HepG2 (cell line): ENCODE data around the gene CST8. TPM values are rescaled to one million over a fixed set of nuclear protein-coding genes. Genes with fewer than 3 reads are reported as not detected.

Experiments
- ATAC-seq: fragments of 200-7000 bp; cut with Tn5 transposase; 3 replicates; pipeline ENCODE4 v1.9.1; 2020; ENCODE audit warnings: mild to moderate bottlenecking, moderate library complexity
- BruUV-seq: library from RNA; stranded (reverse); fragments of 400-500 nt; replicated peaks from 2 replicates; lab custom pipeline; 2021; lab: Mats Ljungman, UMichigan
- CTCF ChIA-PET: fragments of 300-600 bp; formaldehyde crosslinking; extraction: SDS; loops from one replicate; lab custom pipeline; 2021; ENCODE audit warnings: low total read pairs, inconsistent platforms, low intra/inter-chr PET ratio; lab: Yijun Ruan, JAX
- POLR2A ChIA-PET: fragments of 350-600 bp; sonication (Branson Sonifier 250); formaldehyde crosslinking; loops from one replicate; lab custom pipeline; 2020; ENCODE audit warnings: antibody characterized with exemption, inconsistent platforms; lab: Yijun Ruan, JAX
- DNase-seq: peaks from one replicate; pipeline ENCODE4 v3.0.0-alpha.2; 2015; ENCODE audit warnings: low spot score
- FAIRE-seq: peaks from 3 replicates; lab custom pipeline; 2011; peaks lifted over from hg19 to GRCh38; lab: Jason Lieb, UNC
- H2AFZ ChIP-seq: one replicate; pipeline ENCODE4 v1.6.1; 2011; ENCODE audit warnings: low read length, inconsistent platforms
- H3K27ac ChIP-seq: fragments of 300-600 bp; 3 replicates; pipeline ENCODE4 v1.8.0; 2011; ENCODE audit warnings: mixed run types, mild to moderate bottlenecking, mixed read lengths, low read length, inconsistent platforms; ENCODE audit not compliant: insufficient read depth; ENCODE audit errors: extremely low read length
- H3K27me3 ChIP-seq, 2 experiments: fragments of 200-600 bp in 1 of 2; 2 replicates in 1 of 2; 3 replicates in 1 of 2; pipeline versions ENCODE4 v1.6.0 to v1.8.0; 2011; ENCODE audit warnings: low read length in 2 of 2, mild to moderate bottlenecking in 2 of 2, moderate library complexity in 2 of 2, inconsistent platforms in 1 of 2; ENCODE audit not compliant: insufficient read depth in 2 of 2, control insufficient read depth in 1 of 2
- H3K36me3 ChIP-seq, 2 experiments: fragments of 200-600 bp in 1 of 2; replicated peaks in 1 of 2; 2 replicates in 1 of 2; 3 replicates in 1 of 2; pipeline versions ENCODE4 v1.5.1 to v1.8.0; 2011; ENCODE audit warnings: low read length in 2 of 2, inconsistent platforms in 1 of 2; ENCODE audit not compliant: insufficient read depth in 2 of 2, control insufficient read depth in 1 of 2
- H3K4me1 ChIP-seq: 2 replicates; pipeline ENCODE4 v1.5.1; 2012; ENCODE audit warnings: low read length, inconsistent platforms; ENCODE audit not compliant: insufficient read depth
- H3K4me2 ChIP-seq: 2 replicates; pipeline ENCODE4 v1.6.0; 2011; ENCODE audit warnings: low read depth, low read length, inconsistent platforms
- H3K4me3 ChIP-seq, 3 experiments: fragments of 200-600 bp in 1 of 3; sonication (generic), shearing (Covaris generic) in 1 of 3; replicated peaks in 1 of 3; 2 replicates each; pipeline ENCODE4 v1.5.1; 2011 to 2016; ENCODE audit warnings: low read length in 3 of 3, inconsistent platforms in 2 of 3, low read depth in 2 of 3, mild to moderate bottlenecking in 2 of 3, control low read depth in 1 of 3, mixed read lengths in 1 of 3; ENCODE audit not compliant: insufficient read depth in 1 of 3
- H3K79me2 ChIP-seq: one replicate; pipeline ENCODE4 v1.6.1; 2011; ENCODE audit warnings: low read length, inconsistent platforms; ENCODE audit not compliant: insufficient read depth
- H3K9ac ChIP-seq: 2 replicates; pipeline ENCODE4 v1.6.0; 2011; ENCODE audit warnings: mild to moderate bottlenecking, low read depth, low read length, inconsistent platforms; ENCODE audit not compliant: insufficient read depth
- H3K9me3 ChIP-seq: 2 replicates; pipeline ENCODE4 v1.5.1; 2012; ENCODE audit warnings: mild to moderate bottlenecking, low read length
- H4K20me1 ChIP-seq: 2 replicates; pipeline ENCODE4 v1.6.0; 2011; ENCODE audit warnings: inconsistent platforms, mild to moderate bottlenecking, low read length, moderate library complexity; ENCODE audit not compliant: insufficient read depth
- MAZ ChIP-seq, 2 experiments: sonication (generic) in 1 of 2; formaldehyde crosslinking in 1 of 2; IDR thresholded peaks; 2 replicates each; pipeline versions ENCODE4 v1.5.0 to v1.6.1; 2012 to 2020; ENCODE audit warnings: low read depth in 2 of 2, mild to moderate bottlenecking in 2 of 2, borderline replicate concordance in 1 of 2, improper control_type of control experiment in 1 of 2, low read length in 1 of 2, missing genetic modification reagents in 1 of 2, moderate library complexity in 1 of 2
- WGBS: methylation state at CpG from one replicate; pipeline ENCODE4 v1.1.6; 2017; ENCODE audit warnings: low lambda C conversion rate; 5-methylcytosine and 5-hydroxymethylcytosine counted together
- in situ Hi-C: cut with HindIII; loops from 2 replicates; pipeline ENCODE4 v1.10.0; 2017; ENCODE audit warnings: low pct_unique_long_range_greater_than_20kb; ENCODE audit not compliant: extremely low pct_ligation_motif_present
- intact Hi-C: fragments of 100-400 bp; cut with micrococcal nuclease; formaldehyde crosslinking; loops from one replicate; pipeline ENCODE4 v1.10.0; 2022; ENCODE audit not compliant: unreplicated experiment
- polyA plus RNA-seq, 8 experiments: library from polyadenylated mRNA; depleted of rRNA in 3 of 8; stranded (reverse) in 7 of 8; unstranded in 1 of 8; fragments of >200 nt; fragmentation: Illumina TruSeq in 4 of 8; extraction: Trizol in 4 of 8; gene quantifications; 2 replicates each; pipeline versions ENCODE4 v1.2.1 to v1.2.3, GENCODE V29; 2011 to 2016; ENCODE audit warnings: low read depth in 4 of 8, missing spikeins in 1 of 8, mixed read lengths in 1 of 8; ENCODE audit not compliant: insufficient read depth in 1 of 8
- total RNA-seq, 5 experiments: library from RNA; depleted of rRNA; stranded (reverse); fragments of >200 nt; fragmentation: Illumina TruSeq; extraction: Trizol; gene quantifications; 2 replicates each; pipeline ENCODE4 v1.2.3, GENCODE V29; 2016; ENCODE audit warnings: low read depth in 1 of 5
- TF ChIP-seq, protein P1 (sequence below), 2 experiments: fragments of 450-650 bp in 1 of 2; sonication (generic) in 1 of 2; formaldehyde crosslinking in 1 of 2; IDR thresholded peaks; 2 replicates each; pipeline versions ENCODE4 v1.6.1 to v1.8.0; 2016 to 2022; ENCODE audit warnings: antibody characterized with exemption in 1 of 2, mild to moderate bottlenecking in 1 of 2, missing genetic modification reagents in 1 of 2
- TF ChIP-seq, protein P2 (sequence below): sonication (generic); formaldehyde crosslinking; IDR thresholded peaks from 2 replicates; pipeline ENCODE4 v1.4.0; 2020; ENCODE audit warnings: low read depth, missing genetic modification reagents
- TF ChIP-seq, protein P3 (sequence below): sonication (generic); formaldehyde crosslinking; IDR thresholded peaks from 2 replicates; pipeline ENCODE4 v1.5.1; 2020; ENCODE audit warnings: missing genetic modification reagents, mild to moderate bottlenecking, borderline replicate concordance
- TF ChIP-seq, protein P4 (sequence below): IDR thresholded peaks from 2 replicates; pipeline ENCODE4 v1.6.1; 2016

Gene CST8
- total and polyA plus RNA-seq, 2 of the 13 experiments (the other 11 are each of a cell fraction or from before 2014, with no cell fraction given) = not detected

DNA sequence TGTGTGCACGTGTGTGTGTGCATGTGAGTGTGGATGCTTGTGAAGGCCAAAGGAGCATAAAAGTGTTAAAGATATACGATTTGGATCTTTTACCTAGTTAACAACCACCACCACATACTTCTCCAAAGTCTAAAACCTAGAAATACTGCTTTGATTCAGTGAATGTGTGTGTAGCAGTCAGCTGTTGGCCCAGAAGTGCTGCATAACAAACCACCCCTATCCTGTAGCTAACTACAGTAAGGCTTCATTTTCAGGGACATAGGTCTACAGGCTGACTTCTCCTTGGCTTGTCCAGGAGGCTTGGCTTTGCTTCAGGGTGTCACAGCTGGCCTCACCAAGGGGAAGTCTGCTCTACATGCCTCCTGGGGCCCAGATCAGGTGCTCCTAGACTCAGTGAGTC, 2.4 kb upstream of the CST8 start (continued):
- TF ChIP-seq, protein P1, sequence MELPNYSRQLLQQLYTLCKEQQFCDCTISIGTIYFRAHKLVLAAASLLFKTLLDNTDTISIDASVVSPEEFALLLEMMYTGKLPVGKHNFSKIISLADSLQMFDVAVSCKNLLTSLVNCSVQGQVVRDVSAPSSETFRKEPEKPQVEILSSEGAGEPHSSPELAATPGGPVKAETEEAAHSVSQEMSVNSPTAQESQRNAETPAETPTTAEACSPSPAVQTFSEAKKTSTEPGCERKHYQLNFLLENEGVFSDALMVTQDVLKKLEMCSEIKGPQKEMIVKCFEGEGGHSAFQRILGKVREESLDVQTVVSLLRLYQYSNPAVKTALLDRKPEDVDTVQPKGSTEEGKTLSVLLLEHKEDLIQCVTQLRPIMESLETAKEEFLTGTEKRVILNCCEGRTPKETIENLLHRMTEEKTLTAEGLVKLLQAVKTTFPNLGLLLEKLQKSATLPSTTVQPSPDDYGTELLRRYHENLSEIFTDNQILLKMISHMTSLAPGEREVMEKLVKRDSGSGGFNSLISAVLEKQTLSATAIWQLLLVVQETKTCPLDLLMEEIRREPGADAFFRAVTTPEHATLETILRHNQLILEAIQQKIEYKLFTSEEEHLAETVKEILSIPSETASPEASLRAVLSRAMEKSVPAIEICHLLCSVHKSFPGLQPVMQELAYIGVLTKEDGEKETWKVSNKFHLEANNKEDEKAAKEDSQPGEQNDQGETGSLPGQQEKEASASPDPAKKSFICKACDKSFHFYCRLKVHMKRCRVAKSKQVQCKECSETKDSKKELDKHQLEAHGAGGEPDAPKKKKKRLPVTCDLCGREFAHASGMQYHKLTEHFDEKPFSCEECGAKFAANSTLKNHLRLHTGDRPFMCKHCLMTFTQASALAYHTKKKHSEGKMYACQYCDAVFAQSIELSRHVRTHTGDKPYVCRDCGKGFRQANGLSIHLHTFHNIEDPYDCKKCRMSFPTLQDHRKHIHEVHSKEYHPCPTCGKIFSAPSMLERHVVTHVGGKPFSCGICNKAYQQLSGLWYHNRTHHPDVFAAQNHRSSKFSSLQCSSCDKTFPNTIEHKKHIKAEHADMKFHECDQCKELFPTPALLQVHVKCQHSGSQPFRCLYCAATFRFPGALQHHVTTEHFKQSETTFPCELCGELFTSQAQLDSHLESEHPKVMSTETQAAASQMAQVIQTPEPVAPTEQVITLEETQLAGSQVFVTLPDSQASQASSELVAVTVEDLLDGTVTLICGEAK (IDR thresholded peaks at IDR 0.05) = no peak
- TF ChIP-seq, protein P1 (CRISPR knock-in tag; IDR thresholded peaks at IDR 0.05) = no peak

DNA sequence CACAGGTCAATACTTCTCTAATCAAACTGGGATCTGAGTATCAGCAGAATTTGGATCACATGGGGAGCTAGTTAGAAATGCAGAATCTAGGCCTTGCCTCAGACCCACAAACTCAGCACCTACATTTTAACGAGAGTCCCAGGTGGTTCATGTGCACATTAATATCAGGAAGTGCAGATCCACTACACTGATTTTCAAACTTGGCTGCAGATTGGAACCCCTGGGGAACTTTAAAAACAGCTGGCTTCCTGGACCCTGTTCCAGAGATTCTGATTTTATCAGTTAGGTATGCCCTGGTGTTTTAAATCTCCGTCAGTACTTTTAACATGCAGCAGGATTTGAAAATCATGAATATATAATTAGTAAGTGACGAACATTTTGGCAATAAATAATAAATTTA, 1.9 kb upstream of the CST8 start:
- DNase-seq (no peak), FAIRE-seq (no peak), ATAC-seq (no peak)
- ChIA-PET CTCF (no interaction called here), POLR2A (no interaction called here)
- peaks cover 3% of the 10 kb centered on the region; the same call in 1 of the 2 replicates for H4K20me1 ChIP-seq
- no peaks in the 10 kb centered on the region for H3K36me3 ChIP-seq
- peaks cover 22% of the 10 kb centered on the region for H3K4me1 ChIP-seq
- peaks cover 0 to 4% of the 10 kb centered on the region in 2 experiments; a peak in 1 of 5 replicates for H3K27me3 ChIP-seq
- H3K79me2 ChIP-seq = no peaks in the 10 kb centered on the region
- no peak overlapping the region for H2AFZ ChIP-seq
- no peak overlapping the region for H3K9ac ChIP-seq
- WGBS = 23% methylated on average over 3 of the region's 3 CpGs
- no peaks in the 10 kb centered on the region for H3K9me3 ChIP-seq
- in situ Hi-C loops = no loop called here
- H3K27ac ChIP-seq = no peak overlapping the region
- intact Hi-C loops = no loop called here
- BruUV-seq = no TSS peak
- H3K4me2 ChIP-seq = no peak overlapping the region
- no peak overlapping the region for H3K4me3 ChIP-seq
- TF ChIP-seq MAZ (IDR thresholded peaks at IDR 0.05; ENCODE audit: borderline replicate concordance, low read depth, low read length) (no peak), MAZ (CRISPR knock-in tag; IDR thresholded peaks at IDR 0.05; ENCODE audit: low read depth) (no peak)
- TF ChIP-seq, protein P2, sequence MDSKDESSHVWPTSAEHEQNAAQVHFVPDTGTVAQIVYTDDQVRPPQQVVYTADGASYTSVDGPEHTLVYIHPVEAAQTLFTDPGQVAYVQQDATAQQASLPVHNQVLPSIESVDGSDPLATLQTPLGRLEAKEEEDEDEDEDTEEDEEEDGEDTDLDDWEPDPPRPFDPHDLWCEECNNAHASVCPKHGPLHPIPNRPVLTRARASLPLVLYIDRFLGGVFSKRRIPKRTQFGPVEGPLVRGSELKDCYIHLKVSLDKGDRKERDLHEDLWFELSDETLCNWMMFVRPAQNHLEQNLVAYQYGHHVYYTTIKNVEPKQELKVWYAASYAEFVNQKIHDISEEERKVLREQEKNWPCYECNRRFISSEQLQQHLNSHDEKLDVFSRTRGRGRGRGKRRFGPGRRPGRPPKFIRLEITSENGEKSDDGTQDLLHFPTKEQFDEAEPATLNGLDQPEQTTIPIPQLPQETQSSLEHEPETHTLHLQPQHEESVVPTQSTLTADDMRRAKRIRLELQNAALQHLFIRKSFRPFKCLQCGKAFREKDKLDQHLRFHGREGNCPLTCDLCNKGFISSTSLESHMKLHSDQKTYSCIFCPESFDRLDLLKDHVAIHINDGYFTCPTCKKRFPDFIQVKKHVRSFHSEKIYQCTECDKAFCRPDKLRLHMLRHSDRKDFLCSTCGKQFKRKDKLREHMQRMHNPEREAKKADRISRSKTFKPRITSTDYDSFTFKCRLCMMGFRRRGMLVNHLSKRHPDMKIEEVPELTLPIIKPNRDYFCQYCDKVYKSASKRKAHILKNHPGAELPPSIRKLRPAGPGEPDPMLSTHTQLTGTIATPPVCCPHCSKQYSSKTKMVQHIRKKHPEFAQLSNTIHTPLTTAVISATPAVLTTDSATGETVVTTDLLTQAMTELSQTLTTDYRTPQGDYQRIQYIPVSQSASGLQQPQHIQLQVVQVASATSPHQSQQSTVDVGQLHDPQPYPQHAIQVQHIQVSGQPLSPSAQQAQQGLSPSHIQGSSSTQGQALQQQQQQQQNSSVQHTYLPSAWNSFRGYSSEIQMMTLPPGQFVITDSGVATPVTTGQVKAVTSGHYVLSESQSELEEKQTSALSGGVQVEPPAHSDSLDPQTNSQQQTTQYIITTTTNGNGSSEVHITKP (CRISPR knock-in tag) = no peak
- TF ChIP-seq, protein P3, sequence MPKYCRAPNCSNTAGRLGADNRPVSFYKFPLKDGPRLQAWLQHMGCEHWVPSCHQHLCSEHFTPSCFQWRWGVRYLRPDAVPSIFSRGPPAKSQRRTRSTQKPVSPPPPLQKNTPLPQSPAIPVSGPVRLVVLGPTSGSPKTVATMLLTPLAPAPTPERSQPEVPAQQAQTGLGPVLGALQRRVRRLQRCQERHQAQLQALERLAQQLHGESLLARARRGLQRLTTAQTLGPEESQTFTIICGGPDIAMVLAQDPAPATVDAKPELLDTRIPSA = no peak
- TF ChIP-seq, protein P4, sequence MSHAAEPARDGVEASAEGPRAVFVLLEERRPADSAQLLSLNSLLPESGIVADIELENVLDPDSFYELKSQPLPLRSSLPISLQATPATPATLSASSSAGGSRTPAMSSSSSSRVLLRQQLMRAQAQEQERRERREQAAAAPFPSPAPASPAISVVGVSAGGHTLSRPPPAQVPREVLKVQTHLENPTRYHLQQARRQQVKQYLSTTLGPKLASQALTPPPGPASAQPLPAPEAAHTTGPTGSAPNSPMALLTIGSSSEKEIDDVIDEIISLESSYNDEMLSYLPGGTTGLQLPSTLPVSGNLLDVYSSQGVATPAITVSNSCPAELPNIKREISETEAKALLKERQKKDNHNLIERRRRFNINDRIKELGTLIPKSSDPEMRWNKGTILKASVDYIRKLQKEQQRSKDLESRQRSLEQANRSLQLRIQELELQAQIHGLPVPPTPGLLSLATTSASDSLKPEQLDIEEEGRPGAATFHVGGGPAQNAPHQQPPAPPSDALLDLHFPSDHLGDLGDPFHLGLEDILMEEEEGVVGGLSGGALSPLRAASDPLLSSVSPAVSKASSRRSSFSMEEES (CRISPR knock-in tag) = no peak
